HG03565 (cell line): ENCODE measurements around the gene ACAD9.

Experiments
- ATAC-seq: cut with Tn5 transposase; IDR thresholded peaks from one replicate; pipeline ENCODE4 v1.9.1; 2021; ENCODE audit warnings: mild to moderate bottlenecking, moderate library complexity; ENCODE audit not compliant: unreplicated experiment

Gene ACAD9

GRCh38 chr3:128932516-128933212, 53.2 kb downstream of the ACAD9 start:
- no peak for ATAC-seq

- ATAC-seq, result no peak
These were observed 53.9 kb downstream of the ACAD9 start for GRCh38 chr3:128933213-128933921.

GRCh38 chr3:128933922-128934253, 54.5 kb downstream of the ACAD9 start:
- no peak for ATAC-seq

GRCh38 chr3:128935922-128936321, 56.5 kb downstream of the ACAD9 start:
- ATAC-seq, result no peak

GRCh38 chr3:128936341-128936740, 56.9 kb downstream of the ACAD9 start:
- ATAC-seq, result no peak

- ATAC-seq, result no peak
These were observed 60.8 kb downstream of the ACAD9 start for GRCh38 chr3:128940252-128940651.

GRCh38 chr3:128942161-128942952, 62.9 kb downstream of the ACAD9 start:
- no peak for ATAC-seq

- ATAC-seq, result no peak
These were observed 65.8 kb downstream of the ACAD9 start for GRCh38 chr3:128945041-128945877.

- ATAC-seq, result no peak
These were observed 66.4 kb downstream of the ACAD9 start for GRCh38 chr3:128945878-128946175.

- ATAC-seq, result no peak
These were observed 67.0 kb downstream of the ACAD9 start for GRCh38 chr3:128946411-128946810.

GRCh38 chr3:128949158-128949557, 69.7 kb downstream of the ACAD9 start:
- no peak for ATAC-seq

GRCh38 chr3:128950223-128950938, 71.0 kb downstream of the ACAD9 start:
- no peak for ATAC-seq

- no peak for ATAC-seq
These were observed 77.0 kb downstream of the ACAD9 start for GRCh38 chr3:128956440-128956839.
